H1 (cell line): ENCODE data around the gene NCAM1.

Experiments used
- EP300 ChIP-seq, 2 experiments: IDR thresholded peaks; 1 replicate in 1 of 2; 2 replicates in 1 of 2; pipeline ENCODE4 v1.6.1; 2011 to 2012; ENCODE audit warnings: low read depth in 2 of 2, low read length in 2 of 2, mild to moderate bottlenecking in 2 of 2, borderline replicate concordance in 1 of 2, inconsistent platforms in 1 of 2, moderate library complexity in 1 of 2
- EZH2 ChIP-seq: fragments of 200-600 bp; sonication (generic); IDR thresholded peaks from 2 replicates; pipeline ENCODE4 v1.7.1; 2012; ENCODE audit warnings: low read depth, mild to moderate bottlenecking, moderate library complexity, low read length, inconsistent platforms; ENCODE audit not compliant: severe bottlenecking
- GTF2F1 ChIP-seq: IDR thresholded peaks from 2 replicates; pipeline ENCODE4 v1.6.1; 2012; ENCODE audit warnings: low read depth, low read length, improper control_type of control experiment, borderline replicate concordance
- JUND ChIP-seq: IDR thresholded peaks from 2 replicates; pipeline ENCODE4 v1.6.1; 2011; ENCODE audit warnings: mild to moderate bottlenecking, improper control_type of control experiment, low read length
- NRF1 ChIP-seq: IDR thresholded peaks from 2 replicates; pipeline ENCODE4 v1.6.1; 2011; ENCODE audit warnings: mild to moderate bottlenecking, low read depth, low read length, improper control_type of control experiment
- POLR2A ChIP-seq, 2 experiments: IDR thresholded peaks; 1 replicate in 1 of 2; 2 replicates in 1 of 2; pipeline ENCODE4 v1.6.1; 2011; ENCODE audit warnings: low read depth in 2 of 2, low read length in 2 of 2, mild to moderate bottlenecking in 2 of 2; ENCODE audit errors: control extremely low read depth in 1 of 2
- POLR2AphosphoS5 ChIP-seq: IDR thresholded peaks from 2 replicates; pipeline ENCODE4 v1.6.1; 2011; ENCODE audit warnings: low read depth, low read length
- RBBP5 ChIP-seq: IDR thresholded peaks from 2 replicates; pipeline ENCODE4 v1.7.1; 2012; ENCODE audit warnings: low read depth, mild to moderate bottlenecking, inconsistent platforms, low read length, moderate library complexity, borderline replicate concordance
- SIN3A ChIP-seq, 2 experiments: IDR thresholded peaks in 1 of 2; conservative IDR thresholded peaks in 1 of 2; 2 replicates each; pipeline ENCODE4 v1.6.1; 2011 to 2012; ENCODE audit warnings: low read length in 2 of 2, improper control_type of control experiment in 1 of 2, low read depth in 1 of 2, mild to moderate bottlenecking in 1 of 2
- SP2 ChIP-seq: IDR thresholded peaks from 2 replicates; pipeline ENCODE4 v1.6.1; 2012; ENCODE audit warnings: mild to moderate bottlenecking, low read length, inconsistent platforms
- YY1 ChIP-seq: IDR thresholded peaks from 2 replicates; pipeline ENCODE4 v1.6.1; 2011; ENCODE audit warnings: low read depth, mild to moderate bottlenecking, low read length
- TF ChIP-seq, protein P1 (sequence below), 3 experiments: IDR thresholded peaks; 1 replicate in 2 of 3; 2 replicates in 1 of 3; pipeline versions ENCODE4 v1.5.1 to v1.6.1; 2011; ENCODE audit warnings: low read length in 3 of 3, mild to moderate bottlenecking in 3 of 3, inconsistent platforms in 2 of 3, low read depth in 1 of 3, moderate library complexity in 1 of 3; ENCODE audit not compliant: insufficient read depth in 1 of 3; ENCODE audit errors: control extremely low read depth in 1 of 3
- TF ChIP-seq, protein P2 (sequence below): IDR thresholded peaks from 2 replicates; pipeline ENCODE4 v1.6.1; 2012; ENCODE audit warnings: inconsistent platforms

DNA sequence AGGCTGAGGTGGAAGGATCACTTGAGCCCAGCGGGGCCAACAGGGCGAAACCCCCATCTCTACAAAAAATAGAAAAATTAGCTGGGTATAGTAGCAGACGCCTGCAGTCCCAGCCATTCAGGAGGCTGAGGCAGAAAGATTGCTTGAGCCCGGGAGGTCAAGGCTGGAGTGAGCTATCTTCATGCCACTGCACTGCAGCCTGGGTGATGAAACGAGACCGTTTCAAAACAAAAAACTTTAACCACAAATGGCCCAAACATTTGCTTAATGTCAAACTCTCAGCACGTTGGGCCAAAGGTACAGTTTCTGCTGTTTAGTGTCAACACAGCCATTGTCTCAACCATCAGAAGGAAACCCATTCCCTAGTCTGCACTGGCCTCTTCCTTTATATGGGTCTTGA, 284.0 kb downstream of the NCAM1 start:
- TF ChIP-seq EZH2 (no peak), JUND (no peak), RBBP5 (no peak), YY1 (no peak), SP2 (no peak), NRF1 (no peak), POLR2A (IDR thresholded peaks at IDR 0.05; ENCODE audit: control extremely low read depth in 1 of 2, low read depth in 2 of 2, low read length in 2 of 2) (no peak), EP300 (IDR thresholded peaks at IDR 0.05; ENCODE audit: borderline replicate concordance in 1 of 2, low read depth in 2 of 2, low read length in 2 of 2) (no peak), SIN3A (conservative IDR thresholded peaks at IDR 0.05 in 1 of 2, IDR thresholded peaks at IDR 0.05 in 1 of 2; ENCODE audit: low read depth in 1 of 2, low read length in 2 of 2) (no peak), POLR2AphosphoS5 (no peak), GTF2F1 (no peak)
- TF ChIP-seq, protein P1, sequence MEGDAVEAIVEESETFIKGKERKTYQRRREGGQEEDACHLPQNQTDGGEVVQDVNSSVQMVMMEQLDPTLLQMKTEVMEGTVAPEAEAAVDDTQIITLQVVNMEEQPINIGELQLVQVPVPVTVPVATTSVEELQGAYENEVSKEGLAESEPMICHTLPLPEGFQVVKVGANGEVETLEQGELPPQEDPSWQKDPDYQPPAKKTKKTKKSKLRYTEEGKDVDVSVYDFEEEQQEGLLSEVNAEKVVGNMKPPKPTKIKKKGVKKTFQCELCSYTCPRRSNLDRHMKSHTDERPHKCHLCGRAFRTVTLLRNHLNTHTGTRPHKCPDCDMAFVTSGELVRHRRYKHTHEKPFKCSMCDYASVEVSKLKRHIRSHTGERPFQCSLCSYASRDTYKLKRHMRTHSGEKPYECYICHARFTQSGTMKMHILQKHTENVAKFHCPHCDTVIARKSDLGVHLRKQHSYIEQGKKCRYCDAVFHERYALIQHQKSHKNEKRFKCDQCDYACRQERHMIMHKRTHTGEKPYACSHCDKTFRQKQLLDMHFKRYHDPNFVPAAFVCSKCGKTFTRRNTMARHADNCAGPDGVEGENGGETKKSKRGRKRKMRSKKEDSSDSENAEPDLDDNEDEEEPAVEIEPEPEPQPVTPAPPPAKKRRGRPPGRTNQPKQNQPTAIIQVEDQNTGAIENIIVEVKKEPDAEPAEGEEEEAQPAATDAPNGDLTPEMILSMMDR (IDR thresholded peaks at IDR 0.05; ENCODE audit: control extremely low read depth in 1 of 3, insufficient read depth in 1 of 3, low read depth in 1 of 3, low read length in 3 of 3) = no peak
- TF ChIP-seq, protein P2, sequence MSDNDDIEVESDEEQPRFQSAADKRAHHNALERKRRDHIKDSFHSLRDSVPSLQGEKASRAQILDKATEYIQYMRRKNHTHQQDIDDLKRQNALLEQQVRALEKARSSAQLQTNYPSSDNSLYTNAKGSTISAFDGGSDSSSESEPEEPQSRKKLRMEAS = no peak
